GM15510 (cell line): ENCODE measurements around the gene MAP3K7.

ENCODE experiments used
- POLR2A ChIP-seq: IDR thresholded peaks from 3 replicates; pipeline ENCODE4 v1.6.1; 2011; ENCODE audit warnings: borderline replicate concordance; ENCODE audit not compliant: insufficient read length; ENCODE audit errors: extremely low read depth

Gene MAP3K7

DNA sequence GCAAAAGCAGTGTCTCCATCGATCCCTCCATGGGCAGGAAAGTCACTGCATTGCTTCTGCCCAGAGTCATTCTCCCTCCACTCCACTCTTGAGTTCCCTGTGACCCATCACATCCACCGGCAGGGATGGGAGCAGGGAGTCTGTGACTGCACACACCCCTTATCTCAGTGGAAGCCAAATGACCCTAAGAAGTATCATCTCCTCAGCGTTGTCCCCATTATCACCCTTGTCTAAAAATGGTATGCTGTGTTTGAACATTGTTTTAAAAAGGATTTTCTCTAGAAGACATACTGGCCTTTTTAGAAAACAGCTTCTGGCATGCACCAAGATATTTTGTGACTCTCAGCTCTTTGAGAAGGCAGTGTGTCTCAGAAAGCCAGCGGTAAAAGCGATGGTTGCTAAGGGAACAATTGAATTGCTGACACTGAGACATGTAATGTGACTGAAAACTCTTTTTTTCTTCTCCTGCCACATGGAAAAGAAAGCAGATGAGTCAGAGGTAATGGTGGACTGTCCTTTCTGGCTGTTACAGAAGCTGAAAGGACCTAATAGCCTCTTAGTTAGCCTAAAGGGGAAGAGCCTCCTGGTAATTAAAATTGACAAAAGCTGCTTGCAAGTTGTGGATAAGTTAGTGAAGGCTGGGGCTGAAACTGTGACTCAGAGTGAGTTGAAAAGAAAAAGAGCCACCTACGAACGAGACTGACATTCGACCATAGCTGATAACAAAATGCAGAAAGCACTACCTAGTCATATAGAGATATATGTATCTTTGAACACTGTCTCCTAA, 120.5 kb downstream of the MAP3K7 start:
- no peak for TF ChIP-seq POLR2A

DNA sequence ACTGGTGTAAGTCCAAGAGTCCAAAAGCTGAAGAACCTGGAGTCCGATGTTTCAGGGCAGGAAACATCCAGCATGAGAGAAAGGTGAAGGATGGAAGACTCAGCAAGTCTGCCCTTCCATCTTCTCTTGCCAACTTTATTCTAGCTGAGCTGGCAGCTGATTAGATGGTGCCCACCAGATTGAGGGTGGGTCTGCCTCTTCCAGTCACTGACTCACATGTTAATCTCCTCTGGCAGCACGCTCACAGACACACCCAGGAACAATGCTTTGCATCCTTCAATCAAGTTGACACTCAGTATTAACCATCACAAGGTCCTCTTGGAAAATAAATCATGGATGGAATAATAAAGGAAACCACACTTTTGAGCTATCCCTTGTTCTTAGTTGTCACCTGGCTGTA, 121.2 kb downstream of the MAP3K7 start:
- TF ChIP-seq POLR2A, result no peak

DNA sequence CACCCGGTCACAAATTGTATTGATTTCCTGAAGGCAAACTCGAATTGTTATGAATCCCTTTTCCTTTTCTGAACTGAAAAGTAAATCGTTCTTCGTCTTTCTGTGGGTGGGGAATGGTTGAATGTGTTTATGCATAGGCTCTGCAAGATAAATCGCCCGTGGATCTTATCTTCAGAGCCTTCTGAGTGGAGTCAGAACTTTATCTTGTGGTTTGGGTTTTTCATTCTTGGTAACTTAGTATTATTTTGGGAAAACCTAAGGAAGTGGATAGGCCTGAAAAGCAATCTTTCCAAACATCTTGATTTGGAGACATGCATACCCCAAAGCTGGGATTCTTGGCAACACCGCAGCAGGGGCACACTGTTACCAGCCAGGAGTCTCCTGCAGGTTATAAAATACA, 122.4 kb downstream of the MAP3K7 start:
- TF ChIP-seq POLR2A, result no peak

DNA sequence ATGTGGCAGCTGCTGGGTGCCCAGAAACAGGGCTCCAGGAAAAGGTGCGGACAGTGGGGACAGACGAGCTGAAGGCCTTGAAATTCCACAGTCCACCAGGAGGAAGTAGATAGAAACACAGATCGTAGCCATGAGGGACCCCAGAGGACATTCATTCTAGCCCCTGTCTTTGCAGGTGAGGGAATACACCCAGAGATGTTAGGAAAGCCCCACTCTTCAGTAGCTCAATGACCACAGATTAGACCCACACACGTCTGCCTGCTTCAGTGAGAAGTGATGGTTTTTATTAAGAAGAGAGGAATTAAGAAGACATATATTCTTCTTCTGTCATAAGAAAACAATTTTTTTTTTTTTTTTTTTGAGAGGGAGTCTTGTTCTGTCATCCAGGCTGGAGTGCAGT, 123.0 kb downstream of the MAP3K7 start:
- TF ChIP-seq POLR2A, result no peak
